GM21526 (cell line): Measurements from ENCODE around the gene BTNL2.
"Not testable (repeated sequence)": the region's sequence is repeated elsewhere in the genome, so short reads cannot be mapped to it uniquely, and the experiment has no call there.

Experiments
- ATAC-seq: cut with Tn5 transposase; IDR thresholded peaks from one replicate; pipeline ENCODE4 v1.9.1; 2021; ENCODE audit warnings: moderate library complexity; ENCODE audit not compliant: unreplicated experiment, low FRiP score

Gene BTNL2

GRCh38 chr6:32406857-32407256 lies at the start of gene BTNL2:
Gene BTNL2 (minus strand): TSS chr6:32407181. CDS start chr6:32407123, 58 bp downstream.
- ATAC-seq: no peak

GRCh38 chr6:32449088-32449736 lies 42.2 kb upstream of the BTNL2 start:
- no peak for ATAC-seq

- ATAC-seq: no peak
These were observed 41.0 kb upstream of the BTNL2 start for GRCh38 chr6:32447932-32448331.

GRCh38 chr6:32445321-32445854 lies 38.4 kb upstream of the BTNL2 start:
- no peak for ATAC-seq

GRCh38 chr6:32444433-32444832 lies 37.5 kb upstream of the BTNL2 start:
- ATAC-seq: no peak

- ATAC-seq: no peak
These were observed 36.1 kb upstream of the BTNL2 start for GRCh38 chr6:32442977-32443552.

GRCh38 chr6:32442243-32442667 lies 35.3 kb upstream of the BTNL2 start:
- ATAC-seq: no peak

GRCh38 chr6:32439602-32440214 lies 32.7 kb upstream of the BTNL2 start, which contains the start of gene HLA-DRA:
Gene HLA-DRA (plus strand): TSS chr6:32439887. CDS start chr6:32439951, 64 bp downstream.
- ATAC-seq: peak; percentile 62

- ATAC-seq: no peak
These were observed 32.2 kb upstream of the BTNL2 start for GRCh38 chr6:32439139-32439538.

GRCh38 chr6:32436995-32437836 lies 30.2 kb upstream of the BTNL2 start:
- ATAC-seq: peak; percentile 64

- no peak for ATAC-seq
These were observed 29.2 kb upstream of the BTNL2 start for GRCh38 chr6:32436186-32436585.

- not testable (repeated sequence) for ATAC-seq
These were observed 27.0 kb upstream of the BTNL2 start for GRCh38 chr6:32433950-32434349.

GRCh38 chr6:32432050-32432450 lies 25.1 kb upstream of the BTNL2 start:
- no peak for ATAC-seq

GRCh38 chr6:32431142-32431541 lies 24.2 kb upstream of the BTNL2 start:
- no peak for ATAC-seq

GRCh38 chr6:32430179-32430578 lies 23.2 kb upstream of the BTNL2 start:
- ATAC-seq: no peak

GRCh38 chr6:32427934-32428474 lies 21.0 kb upstream of the BTNL2 start:
- no peak for ATAC-seq

- no peak for ATAC-seq
These were observed 20.2 kb upstream of the BTNL2 start for GRCh38 chr6:32427218-32427617.

- ATAC-seq: no peak
These were observed 19.4 kb upstream of the BTNL2 start for GRCh38 chr6:32426338-32426737.

- ATAC-seq: no peak
These were observed 17.8 kb upstream of the BTNL2 start for GRCh38 chr6:32424589-32425300.

GRCh38 chr6:32416036-32416435 lies 9.1 kb upstream of the BTNL2 start:
- ATAC-seq: no peak
